Esophagus squamous epithelium (tissue), 5 donors: ENCODE data around the gene TFG. TPM values are rescaled to one million over a fixed set of nuclear protein-coding genes. Genes with fewer than 3 reads are reported as not detected.

Experiments
- DNase-seq: peaks from one replicate; lab custom pipeline; 2025; lab: John Stamatoyannopoulos, UW
- H3K27ac ChIP-seq, 4 donors: fragments of 200-600 bp; sonication (generic); one replicate each; pipeline ENCODE4 v1.5.1; 2016 to 2019; ENCODE audit warnings: mild to moderate bottlenecking in 1 of 4
- H3K27me3 ChIP-seq, 4 donors: fragments of 200-600 bp; sonication (generic); 1 replicate in 3 of 4; 2 replicates in 1 of 4; pipeline versions ENCODE4 v1.5.1 to v1.6.0; 2017 to 2021; ENCODE audit warnings: antibody characterized with exemption in 1 of 4
- H3K36me3 ChIP-seq, 3 donors: fragments of 200-600 bp; sonication (generic); one replicate each; pipeline ENCODE4 v1.5.1; 2016 to 2019
- H3K4me1 ChIP-seq, 3 donors: fragments of 200-600 bp; sonication (generic); one replicate each; pipeline ENCODE4 v1.5.1; 2017 to 2019
- H3K4me3 ChIP-seq, 4 donors: fragments of 200-600 bp; sonication (generic); 1 replicate in 3 of 4; 2 replicates in 1 of 4; pipeline ENCODE4 v1.5.1; 2016 to 2019; ENCODE audit warnings: mild to moderate bottlenecking in 2 of 4, moderate library complexity in 1 of 4
- H3K9me3 ChIP-seq, 3 donors: fragments of 200-600 bp; sonication (generic); one replicate each; pipeline ENCODE4 v1.5.1; 2016 to 2019
- CTCF ChIP-seq, 6 experiments: fragments of 450-650 bp in 4 of 6; fragments of 200-600 bp in 2 of 6; sonication (generic) in 2 of 6; IDR thresholded peaks; one replicate each; pipeline ENCODE4 v1.5.1; 2016 to 2019; ENCODE audit warnings: antibody characterized with exemption in 6 of 6, mild to moderate bottlenecking in 4 of 6, moderate library complexity in 4 of 6
- POLR2A ChIP-seq, 4 donors: fragments of 450-650 bp; IDR thresholded peaks; one replicate each; pipeline ENCODE4 v1.6.1; 2017; ENCODE audit warnings: antibody characterized with exemption in 4 of 4, mild to moderate bottlenecking in 4 of 4, moderate library complexity in 3 of 4
- WGBS, 2 donors: methylation state at CpG; one replicate each; pipeline ENCODE4 v1.1.5; 2018; 5-methylcytosine and 5-hydroxymethylcytosine counted together
- intact Hi-C: fragments of 100-400 bp; cut with DNase I; formaldehyde crosslinking; loops from one replicate; pipeline ENCODE4 v1.15.0; 2022
- total RNA-seq, 4 donors: library from RNA; depleted of rRNA; stranded (reverse); fragments of >200 nt; gene quantifications; one replicate each; pipeline ENCODE4 v1.1.0, GENCODE V29; 2016
- donor health status: DM: yes; HTN: yes; CAD: no.

The TFG gene
- total RNA-seq, 4 donors from 2014 or later = 76.7 to 133 (median 91.8) TPM

- TF ChIP-seq POLR2A (IDR thresholded peaks at IDR 0.05) (no peak), CTCF (IDR thresholded peaks at IDR 0.05) (no peak)
- Histone ChIP-seq H3K4me3 (no peak overlapping the region), H3K36me3 (no peaks in the 10 kb centered on the region), H3K9me3 (no peaks in the 10 kb centered on the region), H3K27me3 (peaks cover 0 to 5% (median 0%) of the 10 kb centered on the region in 4 donors), H3K27ac (no peak overlapping the region), H3K4me1 (peaks cover 0 to 16% (median 3%) of the 10 kb centered on the region in 3 donors)
- no peak for DNase-seq
- 45 to 49% methylated on average over 4 of the region's 4 CpGs for WGBS, 2 donors
- intact Hi-C loops = no loop called here
These were observed 7.0 kb upstream of the TFG start for GRCh38 chr3:100702082-100702979.

- Histone ChIP-seq H3K27me3 (peaks cover 0 to 5% (median 0%) of the 10 kb centered on the region in 4 donors), H3K27ac (no peak overlapping the region), H3K4me3 (no peak overlapping the region), H3K36me3 (no peaks in the 10 kb centered on the region), H3K9me3 (no peaks in the 10 kb centered on the region), H3K4me1 (peaks cover 0 to 16% (median 3%) of the 10 kb centered on the region in 3 donors)
- TF ChIP-seq POLR2A (IDR thresholded peaks at IDR 0.05) (no peak), CTCF (IDR thresholded peaks at IDR 0.05) (no peak)
- intact Hi-C loops = no loop called here
- DNase-seq = no peak
- 83 to 85% methylated on average over 5 of the region's 5 CpGs for WGBS, 2 donors
These were observed 6.3 kb upstream of the TFG start for GRCh38 chr3:100702980-100703345.

- intact Hi-C loops = no loop called here
- no peak for TF ChIP-seq CTCF (IDR thresholded peaks at IDR 0.05)
- no peak for TF ChIP-seq POLR2A (IDR thresholded peaks at IDR 0.05)
- Histone ChIP-seq H3K4me1 (peaks cover 0 to 22% (median 3%) of the 10 kb centered on the region in 3 donors), H3K4me3 (no peak overlapping the region), H3K27me3 (peaks cover 0 to 5% (median 0%) of the 10 kb centered on the region in 4 donors), H3K36me3 (no peaks in the 10 kb centered on the region), H3K9me3 (no peaks in the 10 kb centered on the region), H3K27ac (no peak overlapping the region)
- no peak for DNase-seq
- WGBS, 2 donors = 70 to 80% methylated on average over 4 of the region's 4 CpGs
These were observed 5.4 kb upstream of the TFG start for GRCh38 chr3:100703865-100704264.

- intact Hi-C loops = no loop called here
- TF ChIP-seq CTCF (IDR thresholded peaks at IDR 0.05) (no peak), POLR2A (IDR thresholded peaks at IDR 0.05) (no peak)
- Histone ChIP-seq H3K4me3 (no peak overlapping the region), H3K27me3 (peaks cover 0 to 5% (median 0%) of the 10 kb centered on the region in 4 donors), H3K36me3 (no peaks in the 10 kb centered on the region), H3K27ac (peak overlapping the region in 1 of 4 donors; percentile 30), H3K9me3 (no peaks in the 10 kb centered on the region), H3K4me1 (peaks cover 9 to 35% (median 11%) of the 10 kb centered on the region in 3 donors)
- DNase-seq = no peak
- WGBS, 2 donors = 35 to 43% methylated on average over 3 of the region's 3 CpGs
These were observed 2.9 kb upstream of the TFG start for GRCh38 chr3:100706365-100706764.

- Histone ChIP-seq H3K36me3 (peaks cover 0 to 1% (median 0%) of the 10 kb centered on the region in 3 donors), H3K27me3 (peaks cover 0 to 5% (median 0%) of the 10 kb centered on the region in 4 donors), H3K4me3 (peak overlapping the region; percentile 81 to 92 (median 82)), H3K9me3 (no peaks in the 10 kb centered on the region), H3K4me1 (peaks cover 9 to 38% (median 15%) of the 10 kb centered on the region in 3 donors), H3K27ac (peak overlapping the region; percentile 94 to 99 (median 96))
- intact Hi-C loops = no loop called here
- TF ChIP-seq POLR2A (IDR thresholded peaks at IDR 0.05) (no peak), CTCF (IDR thresholded peaks at IDR 0.05) (no peak)
- DNase-seq = no peak
- 26 to 61% methylated on average over 3 of the region's 3 CpGs for WGBS, 2 donors
These were observed 678 bp upstream of the TFG start for GRCh38 chr3:100708644-100708988.
